Esophagus muscularis mucosa (tissue), 4 donors: ENCODE results near the gene SPDYE5.

ENCODE experiments used
- CTCF ChIP-seq, 3 experiments: fragments of 200-600 bp in 2 of 3; fragments of 450-650 bp in 1 of 3; sonication (generic) in 2 of 3; IDR thresholded peaks; one replicate each; pipeline ENCODE4 v1.5.1; 2017 to 2019; ENCODE audit warnings: antibody characterized with exemption in 3 of 3, mild to moderate bottlenecking in 2 of 3, moderate library complexity in 1 of 3
- EP300 ChIP-seq: sonication (generic); formaldehyde crosslinking; IDR thresholded peaks from one replicate; pipeline ENCODE4 v1.6.1; 2017; ENCODE audit warnings: antibody characterized with exemption
- POLR2A ChIP-seq: fragments of 450-650 bp; IDR thresholded peaks from one replicate; pipeline ENCODE4 v1.6.1; 2017; ENCODE audit warnings: antibody characterized with exemption, moderate library complexity, mild to moderate bottlenecking, low read depth
- POLR2AphosphoS5 ChIP-seq, 2 donors: sonication (generic); formaldehyde crosslinking; IDR thresholded peaks; one replicate each; pipeline ENCODE4 v1.6.1; 2017; ENCODE audit warnings: antibody characterized with exemption in 2 of 2

DNA sequence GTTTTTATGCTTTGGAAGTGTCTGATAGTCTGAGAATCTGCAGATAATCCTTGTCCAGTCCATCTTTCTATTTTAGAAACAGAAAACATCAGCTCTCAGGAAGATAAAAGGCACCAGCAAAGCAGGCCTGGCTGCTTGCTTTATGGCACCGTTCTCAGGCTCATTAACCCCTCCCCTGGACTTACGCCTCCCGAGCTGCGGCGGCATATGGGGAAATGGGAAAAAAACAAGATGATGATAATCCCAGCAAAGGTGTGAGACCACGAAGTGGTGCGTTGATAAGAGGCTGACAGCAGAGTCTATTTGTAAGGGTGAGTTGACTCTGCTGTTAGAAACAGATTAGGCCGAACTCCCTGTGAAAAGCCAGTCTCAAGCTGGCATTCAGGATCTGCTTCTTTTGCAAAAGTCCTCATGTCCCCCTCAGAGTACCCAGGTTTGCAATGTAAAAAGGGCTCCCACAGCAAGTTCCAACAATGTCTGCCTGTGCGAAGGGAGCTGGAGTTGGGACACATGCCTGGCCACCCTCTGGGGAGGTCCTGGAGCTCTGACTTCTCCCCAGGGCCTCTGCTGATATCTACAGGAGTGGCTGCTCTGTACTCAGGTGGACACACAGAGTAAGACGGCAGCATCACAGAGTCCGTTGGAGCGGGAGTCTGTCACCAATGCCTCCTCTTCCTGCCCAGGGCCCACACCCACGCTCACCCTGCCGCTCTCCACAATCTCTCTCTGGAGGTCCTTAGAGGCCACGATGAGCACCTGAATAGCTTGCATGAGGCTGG, 54.3 kb downstream of the SPDYE5 start:
- TF ChIP-seq CTCF (IDR thresholded peaks at IDR 0.05) (no peak), EP300 (no peak), POLR2AphosphoS5 (IDR thresholded peaks at IDR 0.05) (no peak), POLR2A (no peak)
